Measurements from ENCODE around the gene SDK2. TPM values are rescaled to one million over a fixed set of nuclear protein-coding genes. Genes with fewer than 3 reads are reported as not detected.

Gene SDK2
- total RNA-seq, 1 donor from 2014 or later = 31.2 TPM

DNA sequence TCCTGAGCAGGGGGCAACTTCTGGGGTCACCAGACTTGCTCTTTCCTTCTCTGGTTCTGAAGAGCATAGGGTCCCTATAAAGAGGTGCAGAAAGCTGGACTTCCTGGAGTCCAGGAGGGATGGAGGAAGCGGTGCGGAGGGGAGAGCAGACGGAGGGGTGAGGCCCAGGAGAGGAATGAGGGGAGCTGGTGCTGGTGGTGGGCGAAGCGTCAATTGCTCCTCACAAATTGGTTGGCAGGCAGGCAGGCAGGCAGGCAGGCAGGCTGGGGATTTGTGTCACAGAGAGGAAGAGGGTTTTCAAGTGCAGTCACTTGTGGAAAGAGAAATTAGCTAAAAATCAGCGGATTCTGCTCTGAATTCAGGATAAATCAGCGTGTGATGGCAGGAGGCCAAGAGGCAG lies 198.8 kb downstream of the SDK2 start:
- Mint-ChIP-seq H3K4me1 (peaks cover 12% of the 10 kb centered on the region), H3K4me3 (no peak overlapping the region), H3K9me3 (no peaks in the 10 kb centered on the region), H3K27ac (ENCODE audit: unreplicated experiment) (peak overlapping the region; percentile 5), H3K36me3 (ENCODE audit: low read depth) (peaks cover 3% of the 10 kb centered on the region), H3K27me3 (ENCODE audit: low read depth) (no peaks in the 10 kb centered on the region)
- no peak for DNase-seq (ENCODE audit: low read depth, low spot score)
- TF ChIP-seq, protein P1, sequence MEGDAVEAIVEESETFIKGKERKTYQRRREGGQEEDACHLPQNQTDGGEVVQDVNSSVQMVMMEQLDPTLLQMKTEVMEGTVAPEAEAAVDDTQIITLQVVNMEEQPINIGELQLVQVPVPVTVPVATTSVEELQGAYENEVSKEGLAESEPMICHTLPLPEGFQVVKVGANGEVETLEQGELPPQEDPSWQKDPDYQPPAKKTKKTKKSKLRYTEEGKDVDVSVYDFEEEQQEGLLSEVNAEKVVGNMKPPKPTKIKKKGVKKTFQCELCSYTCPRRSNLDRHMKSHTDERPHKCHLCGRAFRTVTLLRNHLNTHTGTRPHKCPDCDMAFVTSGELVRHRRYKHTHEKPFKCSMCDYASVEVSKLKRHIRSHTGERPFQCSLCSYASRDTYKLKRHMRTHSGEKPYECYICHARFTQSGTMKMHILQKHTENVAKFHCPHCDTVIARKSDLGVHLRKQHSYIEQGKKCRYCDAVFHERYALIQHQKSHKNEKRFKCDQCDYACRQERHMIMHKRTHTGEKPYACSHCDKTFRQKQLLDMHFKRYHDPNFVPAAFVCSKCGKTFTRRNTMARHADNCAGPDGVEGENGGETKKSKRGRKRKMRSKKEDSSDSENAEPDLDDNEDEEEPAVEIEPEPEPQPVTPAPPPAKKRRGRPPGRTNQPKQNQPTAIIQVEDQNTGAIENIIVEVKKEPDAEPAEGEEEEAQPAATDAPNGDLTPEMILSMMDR (conservative IDR thresholded peaks at IDR 0.05) = no peak

DNA sequence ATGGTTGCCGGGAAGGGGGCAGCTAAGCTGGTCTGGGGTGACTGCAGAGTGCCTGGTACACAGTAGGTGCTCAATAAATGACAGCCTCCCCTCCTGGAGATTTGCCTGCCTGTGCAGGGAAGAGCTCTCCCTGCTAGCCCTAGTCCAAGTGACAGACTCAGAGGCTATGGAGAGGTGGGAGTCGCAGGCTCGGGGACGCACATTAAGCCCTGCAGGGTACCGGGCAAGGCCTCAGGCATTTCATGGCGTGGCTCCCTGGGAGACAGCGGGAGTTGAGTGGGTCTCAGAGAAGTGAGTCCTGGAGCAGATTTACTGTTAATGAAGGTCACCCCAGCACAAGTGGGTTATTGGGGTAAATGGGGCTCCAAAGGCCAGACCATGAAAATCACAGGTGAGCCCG lies 200.2 kb downstream of the SDK2 start:
- H3K4me1 Mint-ChIP-seq = peaks cover 12% of the 10 kb centered on the region
- TF ChIP-seq, protein P1 (conservative IDR thresholded peaks at IDR 0.05) = no peak
- DNase-seq (ENCODE audit: low read depth, low spot score) = no peak
- no peak overlapping the region for H3K27ac Mint-ChIP-seq (ENCODE audit: unreplicated experiment)
- no peak overlapping the region for H3K4me3 Mint-ChIP-seq
- peaks cover 3% of the 10 kb centered on the region for H3K36me3 Mint-ChIP-seq (ENCODE audit: low read depth)
- H3K9me3 Mint-ChIP-seq = no peaks in the 10 kb centered on the region
- H3K27me3 Mint-ChIP-seq (ENCODE audit: low read depth) = no peaks in the 10 kb centered on the region

DNA sequence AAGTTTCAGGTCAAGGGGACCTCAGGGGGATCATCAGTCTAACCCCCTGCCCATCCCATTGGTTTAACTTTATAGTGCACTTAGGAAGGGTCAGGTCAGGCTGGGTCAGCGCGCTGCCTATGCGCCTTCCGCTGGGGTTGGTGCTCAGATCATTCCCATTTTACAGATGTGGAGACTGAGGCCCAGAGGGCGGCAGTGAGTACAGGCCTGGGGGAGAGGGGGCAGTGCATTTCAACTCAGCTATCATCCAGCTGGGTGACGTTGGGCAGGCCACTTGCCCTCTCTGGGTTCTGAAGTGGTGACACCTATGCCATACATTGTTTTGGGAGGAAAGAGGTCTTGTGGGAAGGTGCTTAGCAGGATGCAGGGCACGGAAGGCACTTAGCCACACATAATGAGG lies 204.6 kb downstream of the SDK2 start:
- Mint-ChIP-seq H3K4me1 (no peaks in the 10 kb centered on the region), H3K4me3 (no peak overlapping the region), H3K9me3 (no peaks in the 10 kb centered on the region), H3K27ac (ENCODE audit: unreplicated experiment) (no peak overlapping the region), H3K27me3 (ENCODE audit: low read depth) (no peaks in the 10 kb centered on the region), H3K36me3 (ENCODE audit: low read depth) (peaks cover 6% of the 10 kb centered on the region)
- TF ChIP-seq, protein P1 (conservative IDR thresholded peaks at IDR 0.05) = no peak
- no peak for DNase-seq (ENCODE audit: low read depth, low spot score)

DNA sequence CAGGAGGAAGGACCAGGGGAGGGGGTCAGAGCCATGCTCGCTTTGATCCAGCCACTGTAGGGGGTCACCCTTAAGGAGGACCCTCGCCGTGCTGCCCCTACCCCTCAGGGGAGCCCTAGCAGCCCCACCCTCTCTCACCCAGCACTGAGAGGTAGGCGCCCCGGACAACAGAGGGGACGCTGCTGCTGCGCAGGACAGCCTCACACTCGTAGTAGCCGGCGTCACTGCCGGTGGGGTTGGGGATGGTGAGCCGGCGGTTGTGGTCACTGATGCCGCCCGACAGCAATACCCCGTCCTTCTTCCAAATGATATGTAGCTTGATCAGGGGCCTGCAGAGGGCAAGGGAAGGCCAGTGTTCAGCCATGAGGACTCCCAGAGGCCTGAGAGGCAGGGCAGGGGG lies 206.4 kb downstream of the SDK2 start:
- no peaks in the 10 kb centered on the region for H3K9me3 Mint-ChIP-seq
- DNase-seq (ENCODE audit: low read depth, low spot score) = no peak
- TF ChIP-seq, protein P1 (conservative IDR thresholded peaks at IDR 0.05) = no peak
- no peak overlapping the region for H3K27ac Mint-ChIP-seq (ENCODE audit: unreplicated experiment)
- no peak overlapping the region for H3K4me3 Mint-ChIP-seq
- H3K27me3 Mint-ChIP-seq (ENCODE audit: low read depth) = no peaks in the 10 kb centered on the region
- H3K36me3 Mint-ChIP-seq (ENCODE audit: low read depth) = peaks cover 6% of the 10 kb centered on the region
- no peaks in the 10 kb centered on the region for H3K4me1 Mint-ChIP-seq

DNA sequence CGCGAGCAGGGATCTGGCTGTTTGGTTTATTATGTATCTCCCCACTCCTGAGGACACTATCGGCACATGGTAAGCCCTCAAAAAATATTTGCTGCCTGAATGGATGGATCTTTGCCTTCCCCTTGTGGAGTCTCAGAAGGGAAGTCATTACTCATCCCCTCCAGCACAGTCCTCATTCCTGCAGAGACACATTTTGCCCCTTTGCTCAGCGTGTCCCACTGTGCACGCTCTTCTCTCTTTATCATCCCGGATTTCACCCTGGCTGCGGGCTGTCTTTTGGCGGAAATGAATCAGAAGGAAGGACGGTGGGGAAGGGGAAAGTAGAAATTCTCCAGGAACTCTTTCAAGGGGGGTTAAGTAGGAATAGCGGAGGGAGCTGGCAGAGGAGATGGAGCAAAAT lies 207.3 kb downstream of the SDK2 start:
- no peaks in the 10 kb centered on the region for H3K27me3 Mint-ChIP-seq (ENCODE audit: low read depth)
- H3K27ac Mint-ChIP-seq (ENCODE audit: unreplicated experiment) = no peak overlapping the region
- H3K4me3 Mint-ChIP-seq = no peak overlapping the region

More for the DNA sequence above, 207.3 kb downstream of the SDK2 start:
- DNase-seq (ENCODE audit: low read depth, low spot score) = no peak
- Mint-ChIP-seq H3K9me3 (no peaks in the 10 kb centered on the region), H3K36me3 (ENCODE audit: low read depth) (peaks cover 8% of the 10 kb centered on the region), H3K4me1 (no peaks in the 10 kb centered on the region)
- TF ChIP-seq, protein P1 (conservative IDR thresholded peaks at IDR 0.05) = no peak
